IMR-90 (cell line): ENCODE data around the gene MAP3K19. TPM values are rescaled to one million over a fixed set of nuclear protein-coding genes. Genes with fewer than 3 reads are reported as not detected.
A peak's percentile ranks its signal among the peaks of the same experiment; 100 is the strongest.

ENCODE experiments used
- ATAC-seq: fragments of 200-7000 bp; cut with Tn5 transposase; 2 replicates; pipeline ENCODE4 v1.9.1; 2020; ENCODE audit warnings: low read depth, mild to moderate bottlenecking, moderate library complexity
- BruUV-seq: library from RNA; stranded (reverse); fragments of 400-500 nt; replicated peaks from 2 replicates; lab custom pipeline; 2021; lab: Mats Ljungman, UMichigan
- CTCF ChIA-PET: fragments of 300-600 bp; formaldehyde crosslinking; extraction: SDS; loops from one replicate; lab custom pipeline; 2021; ENCODE audit warnings: antibody characterized with exemption; lab: Yijun Ruan, JAX
- POLR2A ChIA-PET: fragments of 300-600 bp; sonication (Branson Sonifier 250); formaldehyde crosslinking; loops from one replicate; lab custom pipeline; 2022; ENCODE audit warnings: antibody characterized with exemption; ENCODE audit not compliant: unreplicated experiment; lab: Charles Lee
- DNase-seq: peaks from one replicate; pipeline ENCODE4 v3.0.0; 2013
- H2AFZ ChIP-seq: replicated peaks from 2 replicates; pipeline ENCODE3; 2013; ENCODE audit warnings: low read length, mild to moderate bottlenecking; ENCODE audit not compliant: poor library complexity
- H2AK5ac ChIP-seq: 2 replicates; pipeline ENCODE4 v1.6.1; 2013; ENCODE audit warnings: low read depth, low read length, inconsistent platforms
- H2AK9ac ChIP-seq: replicated peaks from 2 replicates; pipeline ENCODE3; 2013; ENCODE audit warnings: mild to moderate bottlenecking, low read depth, low read length, moderate library complexity; ENCODE audit not compliant: poor library complexity
- H2BK120ac ChIP-seq: 2 replicates; pipeline ENCODE4 v1.6.1; 2013; ENCODE audit warnings: low read depth, low read length, inconsistent platforms
- H2BK15ac ChIP-seq: 3 replicates; pipeline ENCODE4 v1.6.1; 2013; ENCODE audit warnings: low read depth, low read length, inconsistent platforms
- H2BK20ac ChIP-seq: 2 replicates; pipeline ENCODE4 v1.6.1; 2013; ENCODE audit warnings: low read depth, mild to moderate bottlenecking, inconsistent platforms, low read length, moderate library complexity
- H2BK5ac ChIP-seq: 2 replicates; pipeline ENCODE4 v1.6.1; 2013; ENCODE audit warnings: mild to moderate bottlenecking, low read depth, low read length, inconsistent platforms; ENCODE audit not compliant: poor library complexity, severe bottlenecking
- H3K14ac ChIP-seq: replicated peaks from 2 replicates; pipeline ENCODE4 v1.6.1; 2013; ENCODE audit warnings: low read depth, low read length, inconsistent platforms
- H3K18ac ChIP-seq: 2 replicates; pipeline ENCODE4 v1.6.1; 2013; ENCODE audit warnings: low read depth, low read length, control low read depth
- H3K23ac ChIP-seq: 2 replicates; pipeline ENCODE4 v1.6.1; 2013; ENCODE audit warnings: low read depth, low read length, inconsistent platforms
- H3K27ac ChIP-seq: 2 replicates; pipeline ENCODE4 v1.5.1; 2013; ENCODE audit warnings: mild to moderate bottlenecking, control low read depth, low read length; ENCODE audit not compliant: insufficient read depth
- H3K27me3 ChIP-seq: 2 replicates; pipeline ENCODE4 v1.6.1; 2013; ENCODE audit warnings: low read length; ENCODE audit not compliant: control insufficient read depth, insufficient read depth
- H3K36me3 ChIP-seq: 2 replicates; pipeline ENCODE4 v1.6.1; 2013; ENCODE audit warnings: low read length, mixed read lengths; ENCODE audit not compliant: control insufficient read depth, insufficient read depth
- H3K4ac ChIP-seq: 2 replicates; pipeline ENCODE4 v1.6.1; 2013; ENCODE audit warnings: low read depth, low read length, inconsistent platforms
- H3K4me1 ChIP-seq: 2 replicates; pipeline ENCODE4 v1.6.1; 2013; ENCODE audit warnings: low read length, mixed read lengths; ENCODE audit not compliant: control insufficient read depth, insufficient read depth
- H3K4me2 ChIP-seq: 2 replicates; pipeline ENCODE4 v1.6.1; 2013; ENCODE audit warnings: low read depth, mild to moderate bottlenecking, control low read depth, low read length, moderate library complexity
- H3K4me3 ChIP-seq: 2 replicates; pipeline ENCODE4 v1.5.1; 2013; ENCODE audit warnings: low read depth, mild to moderate bottlenecking, control low read depth, low read length, moderate library complexity; ENCODE audit not compliant: insufficient read depth
- H3K56ac ChIP-seq: 2 replicates; pipeline ENCODE4 v1.6.1; 2013; ENCODE audit warnings: low read length, inconsistent platforms; ENCODE audit not compliant: insufficient read depth; ENCODE audit errors: extremely low read depth
- H3K79me1 ChIP-seq, 2 experiments: 2 replicates each; pipeline ENCODE4 v1.6.1; 2013; ENCODE audit warnings: low read length in 2 of 2, inconsistent platforms in 1 of 2, low read depth in 1 of 2
- H3K9ac ChIP-seq: 2 replicates; pipeline ENCODE4 v1.6.1; 2013; ENCODE audit warnings: low read depth, low read length, control low read depth
- H3K9me1 ChIP-seq: 2 replicates; pipeline ENCODE4 v1.6.1; 2013; ENCODE audit warnings: low read length, inconsistent platforms; ENCODE audit not compliant: insufficient read depth
- H3K9me3 ChIP-seq: 2 replicates; pipeline ENCODE4 v1.6.1; 2013; ENCODE audit warnings: low read length; ENCODE audit not compliant: control insufficient read depth, insufficient read depth
- H4K20me1 ChIP-seq: 2 replicates; pipeline ENCODE4 v1.6.1; 2013; ENCODE audit warnings: low read length, inconsistent platforms; ENCODE audit not compliant: insufficient read depth
- H4K5ac ChIP-seq: 2 replicates; pipeline ENCODE4 v1.6.1; 2013; ENCODE audit warnings: mild to moderate bottlenecking, low read depth, low read length, control low read depth
- H4K8ac ChIP-seq, 2 experiments: 2 replicates each; pipeline ENCODE4 v1.6.1; 2013; ENCODE audit warnings: low read depth in 2 of 2, low read length in 2 of 2, control low read depth in 1 of 2, inconsistent platforms in 1 of 2
- H4K91ac ChIP-seq: 2 replicates; pipeline ENCODE4 v1.6.1; 2013; ENCODE audit warnings: low read depth, low read length, inconsistent platforms; ENCODE audit not compliant: insufficient read depth
- BHLHE40 ChIP-seq: fragments of 150-350 bp; IDR thresholded peaks from 2 replicates; pipeline ENCODE4 v1.6.1; 2016; ENCODE audit warnings: mild to moderate bottlenecking, low read depth, low read length
- CEBPB ChIP-seq: IDR thresholded peaks from 2 replicates; pipeline ENCODE4 v1.6.1; 2012; ENCODE audit warnings: low read depth, low read length, improper control_type of control experiment
- CHD1 ChIP-seq: IDR thresholded peaks from 2 replicates; pipeline ENCODE4 v1.6.1; 2012; ENCODE audit warnings: low read depth, low read length, improper control_type of control experiment
- CTCF ChIP-seq: conservative IDR thresholded peaks from 2 replicates; pipeline ENCODE4 v1.5.1; 2012; ENCODE audit warnings: mild to moderate bottlenecking, low read depth, low read length, improper control_type of control experiment
- ELK1 ChIP-seq: fragments of 150-350 bp; IDR thresholded peaks from 2 replicates; pipeline ENCODE4 v1.6.1; 2016; ENCODE audit warnings: low read depth, mild to moderate bottlenecking, low read length, moderate library complexity, borderline replicate concordance
- FOS ChIP-seq: fragments of 150-350 bp; IDR thresholded peaks from 2 replicates; pipeline ENCODE4 v1.6.1; 2016; ENCODE audit warnings: low read depth, low read length
- MAFK ChIP-seq: IDR thresholded peaks from 2 replicates; pipeline ENCODE4 v1.6.1; 2012; ENCODE audit warnings: low read depth, low read length, improper control_type of control experiment
- MAZ ChIP-seq: IDR thresholded peaks from 2 replicates; pipeline ENCODE4 v1.6.1; 2012; ENCODE audit warnings: low read depth, mild to moderate bottlenecking, low read length, improper control_type of control experiment, moderate library complexity, borderline replicate concordance
- MXI1 ChIP-seq: IDR thresholded peaks from 2 replicates; pipeline ENCODE4 v1.6.1; 2012; ENCODE audit warnings: low read depth, mild to moderate bottlenecking, low read length, moderate library complexity, borderline replicate concordance
- NFE2L2 ChIP-seq: fragments of 150-350 bp; IDR thresholded peaks from 2 replicates; pipeline ENCODE4 v1.6.1; 2016; ENCODE audit warnings: low read depth, mild to moderate bottlenecking, low read length
- POLR2A ChIP-seq: IDR thresholded peaks from 2 replicates; pipeline ENCODE4 v1.6.1; 2012; ENCODE audit warnings: mild to moderate bottlenecking, low read depth, low read length
- RAD21 ChIP-seq: IDR thresholded peaks from 2 replicates; pipeline ENCODE4 v1.6.1; 2012; ENCODE audit warnings: low read length, improper control_type of control experiment
- RCOR1 ChIP-seq: IDR thresholded peaks from 2 replicates; pipeline ENCODE4 v1.6.1; 2012; ENCODE audit warnings: mild to moderate bottlenecking, low read length, improper control_type of control experiment; ENCODE audit not compliant: insufficient replicate concordance
- RFX5 ChIP-seq: IDR thresholded peaks from 2 replicates; pipeline ENCODE4 v1.8.0; 2012; ENCODE audit warnings: low read depth, mild to moderate bottlenecking, low read length, moderate library complexity
- SMC3 ChIP-seq: fragments of 150-350 bp; IDR thresholded peaks from 2 replicates; pipeline ENCODE4 v1.6.1; 2016; ENCODE audit warnings: low read depth, mild to moderate bottlenecking, antibody characterized with exemption, low read length, moderate library complexity
- USF2 ChIP-seq: fragments of 150-350 bp; IDR thresholded peaks from 2 replicates; pipeline ENCODE4 v1.6.1; 2017; ENCODE audit warnings: mild to moderate bottlenecking, antibody characterized with exemption, low read length, low read depth
- WGBS, 2 experiments: methylation state at CpG; one replicate each; pipeline versions ENCODE4 v1.1.5 to v1.1.7; 2013; ENCODE audit warnings: missing lambda C conversion rate in 2 of 2; ENCODE audit not compliant: insufficient read length in 1 of 2; ENCODE audit errors: extremely low coverage in 2 of 2; 5-methylcytosine and 5-hydroxymethylcytosine counted together
- dilution Hi-C: fragments of 300-500 bp; cut with HindIII; formaldehyde crosslinking; loops from one replicate; pipeline ENCODE4 v1.14.3; 2018; ENCODE audit warnings: low sequenced_read_pairs; ENCODE audit not compliant: unreplicated experiment
- in situ Hi-C: fragments of 300-500 bp; cut with MboI; formaldehyde crosslinking; loops from 3 replicates; pipeline ENCODE4 v1.14.3; 2019; ENCODE audit warnings: low sequenced_read_pairs, inconsistent platforms, mixed read lengths
- intact Hi-C: fragments of 100-400 bp; cut with micrococcal nuclease; formaldehyde crosslinking; loops from 2 replicates; pipeline ENCODE4 v1.10.0; 2022
- polyA plus RNA-seq, 3 experiments: library from polyadenylated mRNA; depleted of rRNA; stranded (reverse); fragments of >200 nt; gene quantifications; 2 replicates each; pipeline ENCODE4 v1.2.3, GENCODE V29; 2012; ENCODE audit warnings: low replicate concordance in 1 of 3
- total RNA-seq: library from RNA; depleted of rRNA; stranded (reverse); fragments of >200 nt; gene quantifications from 2 replicates; pipeline ENCODE4 v1.2.3, GENCODE V29; 2012

Gene MAP3K19
- total and polyA plus RNA-seq, 2 of the 4 experiments (the other 2 are of a cell fraction): not detected

GRCh38 chr2:135094508-135094907 is 47.3 kb upstream of the MAP3K19 start:
- H4K20me1 ChIP-seq: no peaks in the 10 kb centered on the region; the same call in 1 of the 2 replicates
- no peak overlapping the region for H3K18ac ChIP-seq
- intact Hi-C loops: no loop called here
- no peak overlapping the region for H2AK9ac ChIP-seq
- ChIA-PET POLR2A (no interaction called here), CTCF (no interaction called here)
- no peak overlapping the region for H3K4me2 ChIP-seq
- DNase-seq: peak; percentile 5
- in situ Hi-C loops: no loop called here
- no peak overlapping the region for H4K91ac ChIP-seq
- no peak overlapping the region for H2BK5ac ChIP-seq
- no peak overlapping the region for H3K9ac ChIP-seq
- H2AK5ac ChIP-seq: no peak overlapping the region
- H3K36me3 ChIP-seq: peaks cover 7% of the 10 kb centered on the region; the same call in 1 of the 2 replicates
- H4K8ac ChIP-seq: no peak overlapping the region
- H3K56ac ChIP-seq: no peak overlapping the region
- no peak overlapping the region for H2BK20ac ChIP-seq
- no peak for ATAC-seq
- no peak overlapping the region for H3K27ac ChIP-seq
- no peaks in the 10 kb centered on the region; the same call in 1 of the 2 replicates for H3K9me1 ChIP-seq
- no peaks in the 10 kb centered on the region for H3K27me3 ChIP-seq
- no peak overlapping the region for H2BK120ac ChIP-seq
- no TSS peak for BruUV-seq
- no peak overlapping the region for H3K4ac ChIP-seq
- dilution Hi-C loops: no loop called here
- H2AFZ ChIP-seq: no peak overlapping the region
- WGBS, 2 experiments: no CpG with 5 or more reads among the region's 2 CpGs
- no peaks in the 10 kb centered on the region for H3K9me3 ChIP-seq
- no peak overlapping the region for H3K4me3 ChIP-seq
- no peak overlapping the region for H2BK15ac ChIP-seq
- peaks cover 14 to 28% of the 10 kb centered on the region in 2 experiments for H3K79me1 ChIP-seq
- TF ChIP-seq CTCF (no peak), CHD1 (no peak), SMC3 (no peak), RFX5 (no peak), RCOR1 (no peak), USF2 (no peak), ELK1 (no peak), MXI1 (no peak), CEBPB (no peak), MAFK (no peak), RAD21 (no peak), MAZ (no peak), BHLHE40 (no peak), FOS (no peak), NFE2L2 (no peak), POLR2A (no peak)
- no peak overlapping the region for H3K14ac ChIP-seq
- H4K5ac ChIP-seq: no peak overlapping the region
- peaks cover 7% of the 10 kb centered on the region for H3K4me1 ChIP-seq
- no peak overlapping the region for H3K23ac ChIP-seq
